Endothelial cell of umbilical vein (primary cell): ENCODE data around the gene ACTN1. TPM values are rescaled to one million over a fixed set of nuclear protein-coding genes. Genes with fewer than 3 reads are reported as not detected.
A peak's percentile ranks its signal among the peaks of the same experiment; 100 is the strongest.

Experiments
- BruUV-seq: library from RNA; stranded (reverse); fragments of 400-500 nt; replicated peaks from 2 replicates; lab custom pipeline; 2021; lab: Mats Ljungman, UMichigan
- CTCF ChIA-PET: fragments of 300-600, 350-600 bp; sonication (Branson Sonifier 250); formaldehyde crosslinking; loops from one replicate; lab custom pipeline; 2021; ENCODE audit warnings: antibody characterized with exemption, inconsistent platforms; lab: Charles Lee
- POLR2A ChIA-PET: fragments of 300-600, 350-600 bp; sonication (Branson Sonifier 250); formaldehyde crosslinking; loops from one replicate; lab custom pipeline; 2021; ENCODE audit warnings: antibody characterized with exemption, inconsistent platforms; lab: Charles Lee
- DNase-seq: peaks from one replicate; pipeline ENCODE4 v3.0.0-alpha.2; 2011; ENCODE audit warnings: low read depth, low spot score
- FAIRE-seq: peaks from 2 replicates; lab custom pipeline; 2011; peaks lifted over from hg19 to GRCh38; lab: Jason Lieb, UNC
- H2AFZ ChIP-seq: 2 replicates; pipeline ENCODE4 v1.6.0; 2012; ENCODE audit warnings: low read depth, low read length, control low read depth, inconsistent platforms
- H3K27ac ChIP-seq: 2 replicates; pipeline ENCODE4 v1.5.1; 2011; ENCODE audit warnings: low read depth, mild to moderate bottlenecking, control low read depth, low read length, moderate library complexity; ENCODE audit not compliant: insufficient read depth
- H3K27me3 ChIP-seq, 2 experiments: 2 replicates each; pipeline versions ENCODE4 v1.6.0 to v1.6.1; 2011; ENCODE audit warnings: low read length in 2 of 2, mixed read lengths in 1 of 2; ENCODE audit not compliant: control insufficient read depth in 2 of 2, insufficient read depth in 2 of 2
- H3K36me3 ChIP-seq, 2 experiments: 2 replicates in 1 of 2; 3 replicates in 1 of 2; pipeline ENCODE4 v1.5.1; 2011; ENCODE audit warnings: low read length in 2 of 2, mild to moderate bottlenecking in 1 of 2, moderate library complexity in 1 of 2; ENCODE audit not compliant: control insufficient read depth in 2 of 2, insufficient read depth in 2 of 2; ENCODE audit errors: extremely low read depth in 1 of 2
- H3K4me1 ChIP-seq: 3 replicates; pipeline ENCODE4 v1.5.1; 2011; ENCODE audit warnings: mild to moderate bottlenecking, low read length; ENCODE audit not compliant: control insufficient read depth, insufficient read depth; ENCODE audit errors: extremely low read depth
- H3K4me2 ChIP-seq: 2 replicates; pipeline ENCODE4 v1.6.1; 2011; ENCODE audit warnings: low read length, control low read depth, mixed read lengths; ENCODE audit not compliant: insufficient read depth
- H3K4me3 ChIP-seq, 3 experiments: fragments of 200-600 bp in 1 of 3; sonication (generic), shearing (Covaris generic) in 1 of 3; replicated peaks in 1 of 3; 2 replicates each; pipeline ENCODE4 v1.5.1; 2011 to 2016; ENCODE audit warnings: control low read depth in 3 of 3, low read length in 3 of 3, mild to moderate bottlenecking in 2 of 3, inconsistent platforms in 1 of 3, low read depth in 1 of 3, moderate library complexity in 1 of 3; ENCODE audit not compliant: insufficient read depth in 1 of 3
- H3K79me2 ChIP-seq: 2 replicates; pipeline ENCODE4 v1.6.0; 2012; ENCODE audit warnings: low read length, inconsistent platforms; ENCODE audit not compliant: control insufficient read depth, insufficient read depth
- H3K9ac ChIP-seq: replicated peaks from 2 replicates; pipeline ENCODE3; 2011; ENCODE audit warnings: low read length, control low read depth; ENCODE audit not compliant: insufficient read depth; ENCODE audit errors: extremely low read depth
- H3K9me1 ChIP-seq: replicated peaks from 3 replicates; pipeline ENCODE4 v1.6.0; 2011; ENCODE audit warnings: mild to moderate bottlenecking, low read length; ENCODE audit not compliant: control insufficient read depth, insufficient read depth; ENCODE audit errors: extremely low read depth
- H3K9me3 ChIP-seq: replicated peaks from 2 replicates; pipeline ENCODE4 v1.5.1; 2012; ENCODE audit warnings: low read length, inconsistent platforms; ENCODE audit not compliant: control insufficient read depth, insufficient read depth
- H4K20me1 ChIP-seq: replicated peaks from 2 replicates; pipeline ENCODE3; 2011; ENCODE audit warnings: mild to moderate bottlenecking, low read length; ENCODE audit not compliant: control insufficient read depth, insufficient read depth; ENCODE audit errors: extremely low read depth
- EZH2 ChIP-seq: IDR thresholded peaks from 2 replicates; pipeline ENCODE4 v1.6.1; 2012; ENCODE audit warnings: borderline replicate concordance, low read depth, mild to moderate bottlenecking, moderate library complexity, low read length, inconsistent platforms; ENCODE audit not compliant: severe bottlenecking
- FOS ChIP-seq: IDR thresholded peaks from 2 replicates; pipeline ENCODE4 v1.6.1; 2011; ENCODE audit warnings: mild to moderate bottlenecking, low read length, moderate library complexity, borderline replicate concordance; ENCODE audit not compliant: insufficient read depth
- GATA2 ChIP-seq: IDR thresholded peaks from 2 replicates; pipeline ENCODE4 v1.7.0; 2011; ENCODE audit warnings: low read depth, mild to moderate bottlenecking, moderate library complexity, mixed read lengths, low read length; ENCODE audit not compliant: insufficient read length, insufficient read depth
- JUN ChIP-seq: IDR thresholded peaks from 2 replicates; pipeline ENCODE4 v1.6.1; 2011; ENCODE audit warnings: borderline replicate concordance, low read depth; ENCODE audit not compliant: insufficient read length, insufficient read depth
- MYC ChIP-seq: IDR thresholded peaks from one replicate; pipeline ENCODE4 v1.6.1; 2011; ENCODE audit warnings: mild to moderate bottlenecking, low read depth, low read length
- POLR2A ChIP-seq: IDR thresholded peaks from 2 replicates; pipeline ENCODE4 v1.6.1; 2012; ENCODE audit warnings: low read depth, mild to moderate bottlenecking, control low read depth, low read length
- POLR2AphosphoS5 ChIP-seq: IDR thresholded peaks from 2 replicates; pipeline ENCODE4 v1.6.1; 2012; ENCODE audit warnings: low read depth, mild to moderate bottlenecking, control low read depth, low read length, moderate library complexity; ENCODE audit not compliant: insufficient read depth
- dilution Hi-C: fragments of 300-500 bp; cut with MboI; formaldehyde crosslinking; loops from one replicate; pipeline ENCODE4 v1.15.0; 2019; ENCODE audit warnings: low sequenced_read_pairs; ENCODE audit not compliant: extremely low pct_ligation_motif_present
- intact Hi-C: fragments of 100-400 bp; cut with micrococcal nuclease; formaldehyde crosslinking; loops from one replicate; pipeline ENCODE4 v1.10.0; 2022
- polyA plus RNA-seq, 4 experiments: library from polyadenylated mRNA; depleted of rRNA in 3 of 4; stranded (reverse) in 3 of 4; unstranded in 1 of 4; fragments of >200 nt; gene quantifications; 2 replicates each; pipeline versions ENCODE4 v1.2.1 to v1.2.3, GENCODE V29; 2011 to 2012; ENCODE audit warnings: missing spikeins in 1 of 4
- total RNA-seq: library from RNA; stranded (reverse); gene quantifications from 2 replicates; pipeline ENCODE4 v1.2.3, GENCODE V29; 2021
- TF ChIP-seq, protein P1 (sequence below): IDR thresholded peaks from 2 replicates; pipeline ENCODE4 v1.6.1; 2011; ENCODE audit not compliant: insufficient read depth, insufficient read length
- TF ChIP-seq, protein P2 (sequence below), 2 donors: IDR thresholded peaks; 1 replicate in 1 of 2; 2 replicates in 1 of 2; pipeline ENCODE4 v1.5.1; 2011; ENCODE audit warnings: low read length in 2 of 2, mild to moderate bottlenecking in 2 of 2, moderate library complexity in 2 of 2, control low read depth in 1 of 2, inconsistent platforms in 1 of 2, low read depth in 1 of 2; ENCODE audit not compliant: insufficient read depth in 1 of 2; ENCODE audit errors: extremely low read depth in 1 of 2

ACTN1 gene
- total and polyA plus RNA-seq, 2 donors (not counting 3 experiments of a cell fraction or from before 2014, with no cell fraction given): 442 to 463 TPM

DNA sequence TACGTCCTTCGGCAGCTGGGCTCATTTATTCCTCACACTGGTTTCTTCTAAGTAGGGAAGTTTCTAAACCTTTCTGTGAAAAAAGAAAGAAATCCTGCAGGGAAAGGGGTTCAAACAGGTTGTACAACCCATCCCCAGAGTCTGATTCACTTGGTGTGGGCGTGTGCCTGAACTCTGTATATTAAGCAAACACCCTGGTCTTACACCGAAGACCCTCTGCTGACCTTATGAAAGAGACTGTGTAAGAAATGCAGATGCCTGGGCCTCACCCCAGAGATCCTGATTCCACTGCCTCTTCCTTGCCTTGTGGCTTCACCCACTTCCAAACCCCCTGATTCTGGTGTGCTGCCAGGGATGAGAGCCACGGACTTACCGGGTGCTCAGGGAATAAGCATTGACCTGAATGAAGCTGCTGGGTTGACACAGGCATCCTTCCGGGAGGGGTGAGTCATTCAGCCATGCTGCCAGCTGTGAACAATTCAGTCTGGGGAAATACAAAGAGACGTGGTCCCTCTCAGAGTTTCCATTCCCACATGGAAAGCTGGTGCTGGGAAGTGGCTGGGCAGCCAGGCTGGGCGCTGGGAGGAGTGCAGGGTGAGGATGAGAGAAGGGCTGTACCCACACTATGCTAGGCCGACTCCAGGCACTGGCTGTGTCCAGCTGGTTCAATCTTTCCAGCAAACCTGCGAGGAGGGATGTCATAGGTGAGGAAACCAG is 26.5 kb upstream of the ACTN1 start:
- Histone ChIP-seq H4K20me1 (no peaks in the 10 kb centered on the region), H2AFZ (peak overlapping the region; percentile 0), H3K4me1 (peaks cover 15% of the 10 kb centered on the region), H3K27me3 (no peaks in the 10 kb centered on the region), H3K9ac (peak overlapping the region; percentile 28), H3K4me2 (peak overlapping the region; percentile 37), H3K4me3 (no peak overlapping the region), H3K79me2 (no peaks in the 10 kb centered on the region), H3K36me3 (no peaks in the 10 kb centered on the region), H3K27ac (peak overlapping the region; percentile 51), H3K9me1 (no peaks in the 10 kb centered on the region), H3K9me3 (no peaks in the 10 kb centered on the region)
- TF ChIP-seq EZH2 (no peak), POLR2A (no peak), JUN (peak; percentile 97), MYC (peak; percentile 51), POLR2AphosphoS5 (peak; percentile 91), FOS (peak; percentile 98), GATA2 (no peak)
- TF ChIP-seq, protein P1, sequence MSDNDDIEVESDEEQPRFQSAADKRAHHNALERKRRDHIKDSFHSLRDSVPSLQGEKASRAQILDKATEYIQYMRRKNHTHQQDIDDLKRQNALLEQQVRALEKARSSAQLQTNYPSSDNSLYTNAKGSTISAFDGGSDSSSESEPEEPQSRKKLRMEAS: peak; percentile 71
- TF ChIP-seq, protein P2, sequence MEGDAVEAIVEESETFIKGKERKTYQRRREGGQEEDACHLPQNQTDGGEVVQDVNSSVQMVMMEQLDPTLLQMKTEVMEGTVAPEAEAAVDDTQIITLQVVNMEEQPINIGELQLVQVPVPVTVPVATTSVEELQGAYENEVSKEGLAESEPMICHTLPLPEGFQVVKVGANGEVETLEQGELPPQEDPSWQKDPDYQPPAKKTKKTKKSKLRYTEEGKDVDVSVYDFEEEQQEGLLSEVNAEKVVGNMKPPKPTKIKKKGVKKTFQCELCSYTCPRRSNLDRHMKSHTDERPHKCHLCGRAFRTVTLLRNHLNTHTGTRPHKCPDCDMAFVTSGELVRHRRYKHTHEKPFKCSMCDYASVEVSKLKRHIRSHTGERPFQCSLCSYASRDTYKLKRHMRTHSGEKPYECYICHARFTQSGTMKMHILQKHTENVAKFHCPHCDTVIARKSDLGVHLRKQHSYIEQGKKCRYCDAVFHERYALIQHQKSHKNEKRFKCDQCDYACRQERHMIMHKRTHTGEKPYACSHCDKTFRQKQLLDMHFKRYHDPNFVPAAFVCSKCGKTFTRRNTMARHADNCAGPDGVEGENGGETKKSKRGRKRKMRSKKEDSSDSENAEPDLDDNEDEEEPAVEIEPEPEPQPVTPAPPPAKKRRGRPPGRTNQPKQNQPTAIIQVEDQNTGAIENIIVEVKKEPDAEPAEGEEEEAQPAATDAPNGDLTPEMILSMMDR (IDR thresholded peaks at IDR 0.05; ENCODE audit: extremely low read depth in 1 of 2, insufficient read depth in 1 of 2, low read depth in 1 of 2, low read length in 2 of 2): no peak
- dilution Hi-C loops: no loop called here
- intact Hi-C loops: loop anchor here (1.0 to 2.0 kb wide), 3 partner anchors 24 to 73 kb away; no protein-coding TSS in a partner anchor
- ChIA-PET POLR2A (interaction anchor here (0.7 to 1.1 kb wide), 4 partner anchors 26 to 50 kb away, joined by 3 read pairs; no protein-coding TSS in a partner anchor), CTCF (interaction anchor here (0.8 to 2.2 kb wide), 10 partner anchors 9 to 96 kb away, joined by 3 to 9 read pairs (median 3); no protein-coding TSS in a partner anchor)
- FAIRE-seq: peak; percentile 99
- peak; percentile 99 for DNase-seq
- BruUV-seq: no TSS peak
